PC-3 (cell line): ENCODE measurements around the gene FBXO9. TPM values are rescaled to one million over a fixed set of nuclear protein-coding genes. Genes with fewer than 3 reads are reported as not detected.

ENCODE experiments used
- ATAC-seq: fragments of 200-7000 bp; cut with Tn5 transposase; 2 replicates; pipeline ENCODE4 v1.9.1; 2020; ENCODE audit warnings: mild to moderate bottlenecking, moderate library complexity
- BruUV-seq: library from RNA; stranded (reverse); fragments of 400-500 nt; replicated peaks from 2 replicates; lab custom pipeline; 2021; lab: Mats Ljungman, UMichigan
- CTCF ChIA-PET: fragments of 300-600 bp; sonication (Branson Sonifier 250); formaldehyde crosslinking; loops from one replicate; lab custom pipeline; 2022; ENCODE audit warnings: antibody characterized with exemption; lab: Charles Lee
- POLR2A ChIA-PET: fragments of 300-600 bp; sonication (Branson Sonifier 250); formaldehyde crosslinking; loops from one replicate; lab custom pipeline; 2022; ENCODE audit warnings: antibody characterized with exemption; ENCODE audit not compliant: unreplicated experiment; lab: Charles Lee
- DNase-seq: peaks from one replicate; pipeline ENCODE4 v3.0.0-alpha.2; 2015
- H2AFZ ChIP-seq: fragments of 300-600 bp; sonication (generic); 2 replicates; pipeline ENCODE4 v1.6.0; 2016; ENCODE audit warnings: antibody characterized with exemption, low read length
- H3F3A ChIP-seq: fragments of 300-600 bp; sonication (generic); one replicate; pipeline ENCODE4 v1.6.0; 2017; ENCODE audit warnings: antibody characterized with exemption, low read length, control low read depth, mild to moderate bottlenecking; ENCODE audit not compliant: unreplicated experiment
- H3K27ac ChIP-seq: fragments of 300-600 bp; sonication (generic); 2 replicates; pipeline ENCODE4 v1.5.1; 2016; ENCODE audit warnings: mild to moderate bottlenecking, low read length
- H3K27me3 ChIP-seq: fragments of 300-600 bp; sonication (generic); 2 replicates; pipeline ENCODE4 v1.6.1; 2016; ENCODE audit warnings: low read length, mixed read lengths
- H3K36me3 ChIP-seq: fragments of 300-600 bp; sonication (generic); 2 replicates; pipeline ENCODE4 v1.6.1; 2016; ENCODE audit warnings: low read depth, mixed run types, low read length, mixed read lengths
- H3K4me1 ChIP-seq: fragments of 300-600 bp; sonication (generic); 2 replicates; pipeline ENCODE4 v1.5.1; 2016; ENCODE audit warnings: low read length; ENCODE audit not compliant: insufficient read depth
- H3K4me2 ChIP-seq: fragments of 300-600 bp; sonication (generic); 2 replicates; pipeline ENCODE4 v1.6.0; 2016; ENCODE audit warnings: low read length
- H3K4me3 ChIP-seq: fragments of 300-600 bp; sonication (generic); 2 replicates; pipeline ENCODE4 v1.5.1; 2016; ENCODE audit warnings: mild to moderate bottlenecking, low read length, mixed read lengths
- H3K79me2 ChIP-seq: fragments of 300-600 bp; sonication (generic); 2 replicates; pipeline ENCODE4 v1.6.1; 2017; ENCODE audit warnings: low read length, mixed read lengths
- H3K9ac ChIP-seq: fragments of 300-600 bp; sonication (generic); 2 replicates; pipeline ENCODE4 v1.6.0; 2016; ENCODE audit warnings: mild to moderate bottlenecking, low read length
- H3K9me2 ChIP-seq: fragments of 300-600 bp; sonication (generic); replicated peaks from 2 replicates; pipeline ENCODE4 v1.6.1; 2016; ENCODE audit warnings: mixed run types, low read length, mixed read lengths
- H3K9me3 ChIP-seq: fragments of 300-600 bp; sonication (generic); 2 replicates; pipeline ENCODE4 v1.6.1; 2016; ENCODE audit warnings: low read length, mixed read lengths
- H4K20me1 ChIP-seq: fragments of 300-600 bp; sonication (generic); 2 replicates; pipeline ENCODE4 v1.6.1; 2016; ENCODE audit warnings: low read length, mixed read lengths
- EZH2 ChIP-seq: fragments of 300-600 bp; sonication (generic); IDR thresholded peaks from one replicate; pipeline ENCODE4 v1.6.1; 2017; ENCODE audit warnings: antibody characterized with exemption, mild to moderate bottlenecking, low read length; ENCODE audit not compliant: unreplicated experiment
- EZH2phosphoT487 ChIP-seq: fragments of 300-600 bp; sonication (generic); IDR thresholded peaks from 2 replicates; pipeline ENCODE4 v1.6.1; 2018; ENCODE audit warnings: mild to moderate bottlenecking, antibody characterized with exemption, low read length, borderline replicate concordance
- intact Hi-C: fragments of 100-400 bp; cut with micrococcal nuclease; formaldehyde crosslinking; loops from 2 replicates; pipeline ENCODE4 v1.9.0; 2023
- total RNA-seq: library from RNA; depleted of rRNA; stranded (reverse); fragments of >200 nt; gene quantifications from 2 replicates; pipeline ENCODE4 v1.2.3, GENCODE V29; 2014
- TF ChIP-seq, protein P1 (sequence below): fragments of 300-600 bp; sonication (generic); conservative IDR thresholded peaks from 2 replicates; pipeline ENCODE4 v1.5.1; 2017; ENCODE audit warnings: antibody characterized with exemption, low read depth, mild to moderate bottlenecking, low read length

FBXO9 gene
- total RNA-seq, 1 experiment from 2014 or later, result 54.6 TPM

DNA sequence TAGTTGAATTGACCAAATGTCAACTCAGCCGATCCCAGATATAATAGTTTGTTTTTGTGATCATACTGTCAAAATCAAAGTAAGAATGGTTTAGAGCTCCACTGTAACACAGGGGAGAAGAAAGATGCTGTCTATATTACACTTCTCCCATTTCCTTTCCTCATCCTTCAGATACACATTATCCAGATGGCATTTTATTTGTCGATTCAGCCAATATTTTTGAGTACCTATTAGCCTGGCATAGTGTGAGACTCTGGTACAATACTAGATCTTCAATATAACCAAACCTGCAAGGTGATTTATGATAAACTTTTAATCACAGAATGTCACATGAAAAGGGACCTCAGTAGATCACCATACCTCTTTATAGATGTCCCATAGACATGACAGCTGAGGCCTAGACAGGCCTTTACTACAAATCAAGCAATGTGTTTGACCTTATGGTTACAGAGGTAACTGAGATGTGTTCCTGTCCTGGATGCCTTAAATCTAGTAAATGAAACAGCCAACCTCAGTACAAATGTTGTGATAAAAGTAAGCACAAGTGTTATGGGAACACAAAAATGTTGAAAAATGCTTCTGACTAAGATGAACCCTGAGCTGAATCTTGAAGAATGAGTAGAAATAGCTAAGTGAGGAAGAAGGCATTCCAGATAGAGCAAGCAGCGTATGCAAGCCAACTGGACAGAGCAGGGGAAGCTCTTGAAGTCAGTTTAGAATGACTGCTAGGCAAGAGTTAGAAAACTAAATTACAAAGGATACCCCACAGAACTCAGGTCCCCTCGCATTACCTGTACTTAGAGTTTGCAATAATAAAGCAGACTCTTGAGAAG is 1.9 kb downstream of the FBXO9 start:
- H3K4me1 ChIP-seq, result peaks cover 27% of the 10 kb centered on the region

GRCh38 chr6:53067849-53068361 is 2.7 kb downstream of the FBXO9 start:
- Histone ChIP-seq H3K4me1 (peaks cover 20% of the 10 kb centered on the region), H3K36me3 (peaks cover 11% of the 10 kb centered on the region; the same call in 1 of the 2 replicates), H3K4me2 (peak overlapping the region; percentile 83; the same call in 1 of the 2 replicates), H4K20me1 (peaks cover 11% of the 10 kb centered on the region), H3F3A (no peaks in the 10 kb centered on the region), H2AFZ (no peak overlapping the region), H3K4me3 (no peak overlapping the region), H3K9ac (no peak overlapping the region), H3K9me2 (no peaks in the 10 kb centered on the region), H3K27ac (no peak overlapping the region), H3K79me2 (peaks cover 50% of the 10 kb centered on the region), H3K27me3 (no peaks in the 10 kb centered on the region), H3K9me3 (no peaks in the 10 kb centered on the region)
- ChIA-PET CTCF (interaction anchor here (0.6 kb wide), 1 partner anchor 150 kb away, joined by 3 read pairs; no protein-coding TSS in a partner anchor), POLR2A (no interaction called here)
- DNase-seq, result no peak
- ATAC-seq, result no peak
- intact Hi-C loops, result no loop called here
- no TSS peak for BruUV-seq
- TF ChIP-seq, protein P1, sequence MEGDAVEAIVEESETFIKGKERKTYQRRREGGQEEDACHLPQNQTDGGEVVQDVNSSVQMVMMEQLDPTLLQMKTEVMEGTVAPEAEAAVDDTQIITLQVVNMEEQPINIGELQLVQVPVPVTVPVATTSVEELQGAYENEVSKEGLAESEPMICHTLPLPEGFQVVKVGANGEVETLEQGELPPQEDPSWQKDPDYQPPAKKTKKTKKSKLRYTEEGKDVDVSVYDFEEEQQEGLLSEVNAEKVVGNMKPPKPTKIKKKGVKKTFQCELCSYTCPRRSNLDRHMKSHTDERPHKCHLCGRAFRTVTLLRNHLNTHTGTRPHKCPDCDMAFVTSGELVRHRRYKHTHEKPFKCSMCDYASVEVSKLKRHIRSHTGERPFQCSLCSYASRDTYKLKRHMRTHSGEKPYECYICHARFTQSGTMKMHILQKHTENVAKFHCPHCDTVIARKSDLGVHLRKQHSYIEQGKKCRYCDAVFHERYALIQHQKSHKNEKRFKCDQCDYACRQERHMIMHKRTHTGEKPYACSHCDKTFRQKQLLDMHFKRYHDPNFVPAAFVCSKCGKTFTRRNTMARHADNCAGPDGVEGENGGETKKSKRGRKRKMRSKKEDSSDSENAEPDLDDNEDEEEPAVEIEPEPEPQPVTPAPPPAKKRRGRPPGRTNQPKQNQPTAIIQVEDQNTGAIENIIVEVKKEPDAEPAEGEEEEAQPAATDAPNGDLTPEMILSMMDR, result no peak
- no peak for TF ChIP-seq EZH2phosphoT487
- no peak for TF ChIP-seq EZH2

More for the DNA sequence above, 1.9 kb downstream of the FBXO9 start:
- H3K4me3 ChIP-seq, result peak overlapping the region; percentile 84
- peaks cover 11% of the 10 kb centered on the region for H4K20me1 ChIP-seq
- CTCF ChIA-PET, result no interaction called here
- H2AFZ ChIP-seq, result no peak overlapping the region
- H3K9me3 ChIP-seq, result no peaks in the 10 kb centered on the region
- no peak for ATAC-seq
- no peaks in the 10 kb centered on the region for H3F3A ChIP-seq
- no peak for TF ChIP-seq EZH2phosphoT487
- TF ChIP-seq EZH2, result no peak
- TF ChIP-seq, protein P1, result no peak
- peak overlapping the region; percentile 87; the same call in 1 of the 2 replicates for H3K9ac ChIP-seq
- no TSS peak for BruUV-seq
- H3K27me3 ChIP-seq, result no peaks in the 10 kb centered on the region
- intact Hi-C loops, result no loop called here
- peak overlapping the region; percentile 83 for H3K4me2 ChIP-seq
- POLR2A ChIA-PET, result no interaction called here
- H3K36me3 ChIP-seq, result peaks cover 7% of the 10 kb centered on the region; the same call in 1 of the 2 replicates
- no peak overlapping the region for H3K27ac ChIP-seq
- peaks cover 50% of the 10 kb centered on the region for H3K79me2 ChIP-seq
- H3K9me2 ChIP-seq, result no peaks in the 10 kb centered on the region
- no peak for DNase-seq

DNA sequence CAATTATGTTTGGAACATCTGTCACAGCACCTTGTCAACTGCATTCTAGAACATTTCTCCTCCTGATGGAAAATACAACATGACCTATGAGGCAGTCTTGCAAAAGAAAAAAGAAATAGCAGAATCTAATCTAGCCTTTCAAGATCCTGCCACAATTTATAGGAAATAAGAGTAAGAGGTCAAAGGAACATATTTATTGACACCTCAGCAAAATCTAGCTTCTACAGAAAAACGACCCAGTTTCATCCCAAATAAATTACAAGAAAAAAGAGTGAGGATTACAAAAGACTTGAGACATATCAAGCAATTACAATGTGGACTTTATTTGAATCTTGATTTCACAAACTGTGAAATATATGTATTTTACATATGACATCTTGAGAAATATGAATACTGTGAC is 4.2 kb downstream of the FBXO9 start:
- peaks cover 50% of the 10 kb centered on the region for H3K79me2 ChIP-seq
- POLR2A ChIA-PET, result no interaction called here
- TF ChIP-seq, protein P1, result no peak
- TF ChIP-seq EZH2phosphoT487, result no peak
- no peak for TF ChIP-seq EZH2
- no peaks in the 10 kb centered on the region for H3K9me2 ChIP-seq
- CTCF ChIA-PET, result no interaction called here
- no peak overlapping the region for H3K27ac ChIP-seq
- no TSS peak for BruUV-seq
- H3K36me3 ChIP-seq, result peaks cover 20% of the 10 kb centered on the region
- no peak overlapping the region for H3K4me3 ChIP-seq
- no peak for ATAC-seq
- no peaks in the 10 kb centered on the region for H3F3A ChIP-seq
- H3K4me1 ChIP-seq, result peaks cover 18% of the 10 kb centered on the region
- no peak for DNase-seq
- no peak overlapping the region for H3K9ac ChIP-seq
- H3K27me3 ChIP-seq, result no peaks in the 10 kb centered on the region
- intact Hi-C loops, result no loop called here
- no peaks in the 10 kb centered on the region for H3K9me3 ChIP-seq
- H3K4me2 ChIP-seq, result no peak overlapping the region
- H2AFZ ChIP-seq, result no peak overlapping the region
- peaks cover 11% of the 10 kb centered on the region for H4K20me1 ChIP-seq
